NCI-H2107 (cell line): Measurements from ENCODE around the gene LRIG3.
"Not testable (repeated sequence)": the region's sequence is repeated elsewhere in the genome, so short reads cannot be mapped to it uniquely, and the experiment has no call there.

ENCODE experiments used
- DNase-seq: peaks from one replicate; lab custom pipeline; 2025; lab: John Stamatoyannopoulos, UW

The LRIG3 gene

GRCh38 chr12:58920102-58920960 lies at the start of gene LRIG3:
Gene LRIG3 (minus strand): TSS chr12:58920504. CDS start chr12:58920235, 269 bp downstream.
- no peak for DNase-seq

GRCh38 chr12:58969237-58969636 lies 48.9 kb upstream of the LRIG3 start:
- no peak for DNase-seq

GRCh38 chr12:58967561-58967960 lies 47.3 kb upstream of the LRIG3 start:
- DNase-seq, result no peak

GRCh38 chr12:58966939-58967338 lies 46.6 kb upstream of the LRIG3 start:
- no peak for DNase-seq

GRCh38 chr12:58965568-58965967 lies 45.3 kb upstream of the LRIG3 start:
- DNase-seq, result no peak

- DNase-seq, result no peak
Measured at GRCh38 chr12:58963844-58964243, 43.5 kb upstream of the LRIG3 start.

- no peak for DNase-seq
Measured at GRCh38 chr12:58961906-58962305, 41.6 kb upstream of the LRIG3 start.

- no peak for DNase-seq
Measured at GRCh38 chr12:58961166-58961565, 40.9 kb upstream of the LRIG3 start.

GRCh38 chr12:58959639-58960300 lies 39.5 kb upstream of the LRIG3 start:
- DNase-seq, result no peak

GRCh38 chr12:58957298-58957697 lies 37.0 kb upstream of the LRIG3 start:
- DNase-seq, result no peak

GRCh38 chr12:58955849-58956248 lies 35.5 kb upstream of the LRIG3 start:
- DNase-seq, result no peak

- DNase-seq, result no peak
Measured at GRCh38 chr12:58954002-58954401, 33.7 kb upstream of the LRIG3 start.

GRCh38 chr12:58950739-58951100 lies 30.4 kb upstream of the LRIG3 start:
- no peak for DNase-seq

GRCh38 chr12:58949954-58950738 lies 29.8 kb upstream of the LRIG3 start:
- DNase-seq, result not testable (repeated sequence)

- DNase-seq, result no peak
Measured at GRCh38 chr12:58943079-58943478, 22.8 kb upstream of the LRIG3 start.

GRCh38 chr12:58942345-58942744 lies 22.0 kb upstream of the LRIG3 start:
- DNase-seq, result no peak

GRCh38 chr12:58939399-58940100 lies 19.2 kb upstream of the LRIG3 start:
- DNase-seq, result no peak

GRCh38 chr12:58938440-58938839 lies 18.1 kb upstream of the LRIG3 start:
- no peak for DNase-seq

- DNase-seq, result no peak
Measured at GRCh38 chr12:58934528-58934927, 14.2 kb upstream of the LRIG3 start.

- no peak for DNase-seq
Measured at GRCh38 chr12:58932806-58933681, 12.7 kb upstream of the LRIG3 start.

GRCh38 chr12:58931518-58931917 lies 11.2 kb upstream of the LRIG3 start:
- DNase-seq, result no peak
